ENCODE measurements around the gene FANCI.

DNA sequence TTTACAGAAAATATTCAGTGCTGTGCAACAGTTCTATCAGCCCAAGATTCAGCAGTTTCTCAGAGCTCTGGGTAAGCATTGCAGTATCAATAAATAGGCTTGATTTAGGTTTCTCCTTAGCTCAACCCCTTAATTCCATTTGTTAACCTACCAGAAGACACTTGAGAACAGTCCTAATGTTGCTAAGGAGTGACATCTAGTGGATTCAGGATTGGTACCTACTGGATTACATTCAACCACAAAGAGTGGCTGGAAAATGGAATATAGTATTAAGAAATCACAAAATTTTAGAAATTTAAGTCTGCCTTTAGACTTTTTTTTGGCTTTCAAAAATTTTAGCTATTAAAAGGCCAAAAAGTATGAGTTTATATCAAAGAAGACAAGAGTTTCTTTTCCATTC lies 56.1 kb downstream of the FANCI start:
- TF ChIP-seq, protein P1, sequence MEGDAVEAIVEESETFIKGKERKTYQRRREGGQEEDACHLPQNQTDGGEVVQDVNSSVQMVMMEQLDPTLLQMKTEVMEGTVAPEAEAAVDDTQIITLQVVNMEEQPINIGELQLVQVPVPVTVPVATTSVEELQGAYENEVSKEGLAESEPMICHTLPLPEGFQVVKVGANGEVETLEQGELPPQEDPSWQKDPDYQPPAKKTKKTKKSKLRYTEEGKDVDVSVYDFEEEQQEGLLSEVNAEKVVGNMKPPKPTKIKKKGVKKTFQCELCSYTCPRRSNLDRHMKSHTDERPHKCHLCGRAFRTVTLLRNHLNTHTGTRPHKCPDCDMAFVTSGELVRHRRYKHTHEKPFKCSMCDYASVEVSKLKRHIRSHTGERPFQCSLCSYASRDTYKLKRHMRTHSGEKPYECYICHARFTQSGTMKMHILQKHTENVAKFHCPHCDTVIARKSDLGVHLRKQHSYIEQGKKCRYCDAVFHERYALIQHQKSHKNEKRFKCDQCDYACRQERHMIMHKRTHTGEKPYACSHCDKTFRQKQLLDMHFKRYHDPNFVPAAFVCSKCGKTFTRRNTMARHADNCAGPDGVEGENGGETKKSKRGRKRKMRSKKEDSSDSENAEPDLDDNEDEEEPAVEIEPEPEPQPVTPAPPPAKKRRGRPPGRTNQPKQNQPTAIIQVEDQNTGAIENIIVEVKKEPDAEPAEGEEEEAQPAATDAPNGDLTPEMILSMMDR (IDR thresholded peaks at IDR 0.05): peak in 5 of 6 experiments; percentile 15 to 55 (median 42)
- TF ChIP-seq POLR2A (IDR thresholded peaks at IDR 0.05): no peak
